Stomach (tissue), 9 donors: ENCODE results near the gene EDA. TPM values are rescaled to one million over a fixed set of nuclear protein-coding genes. Genes with fewer than 3 reads are reported as not detected.
"Not testable (repeated sequence)": the region's sequence is repeated elsewhere in the genome, so short reads cannot be mapped to it uniquely, and the experiment has no call there.

Experiments
- DNase-seq, 2 donors: peaks; one replicate each; pipeline versions ENCODE4 v3.0.0 to v3.0.0-alpha.2; 2013 to 2019
- H3K27ac ChIP-seq, 5 donors: fragments of 200-600 bp in 4 of 5; sonication (generic) in 4 of 5; one replicate each; pipeline ENCODE4 v1.5.1; 2013 to 2019; ENCODE audit warnings: mild to moderate bottlenecking in 1 of 5, moderate library complexity in 1 of 5
- H3K27me3 ChIP-seq, 3 donors: fragments of 200-600 bp; sonication (generic); one replicate each; pipeline ENCODE4 v1.5.1; 2017 to 2019; ENCODE audit warnings: mixed run types in 1 of 3
- H3K36me3 ChIP-seq, 4 donors: fragments of 200-600 bp; sonication (generic); 1 replicate in 3 of 4; 2 replicates in 1 of 4; pipeline ENCODE4 v1.5.1; 2016 to 2019
- H3K4me1 ChIP-seq, 4 donors: fragments of 200-600 bp; sonication (generic); one replicate each; pipeline ENCODE4 v1.5.1; 2016 to 2019
- H3K4me3 ChIP-seq, 4 donors: fragments of 200-600 bp; sonication (generic) in 3 of 4; one replicate each; pipeline ENCODE4 v1.5.1; 2016 to 2019; ENCODE audit warnings: mild to moderate bottlenecking in 1 of 4
- H3K9me3 ChIP-seq, 4 donors: fragments of 200-600 bp; sonication (generic); one replicate each; pipeline ENCODE4 v1.5.1; 2016 to 2019
- EP300 ChIP-seq: sonication (generic); formaldehyde crosslinking; IDR thresholded peaks from one replicate; pipeline ENCODE4 v1.6.1; 2017; ENCODE audit warnings: antibody characterized with exemption
- POLR2A ChIP-seq, 4 donors: fragments of 450-650 bp; IDR thresholded peaks; one replicate each; pipeline ENCODE4 v1.6.1; 2016; ENCODE audit warnings: antibody characterized with exemption in 4 of 4, control low read depth in 2 of 4, mild to moderate bottlenecking in 1 of 4, moderate library complexity in 1 of 4
- POLR2AphosphoS5 ChIP-seq, 3 donors: sonication (generic); formaldehyde crosslinking; IDR thresholded peaks; one replicate each; pipeline ENCODE4 v1.6.1; 2016; ENCODE audit warnings: antibody characterized with exemption in 3 of 3
- WGBS, 5 donors: extraction: QIAGEN DNeasy Blood & Tissue Kit in 3 of 5; methylation state at CpG; one replicate each; pipeline versions ENCODE4 v1.1.5 to v1.1.7; 2013 to 2018; 5-methylcytosine and 5-hydroxymethylcytosine counted together
- intact Hi-C: fragments of 100-400 bp; cut with DNase I; formaldehyde crosslinking; loops from one replicate; pipeline ENCODE4 v1.15.1; 2023; ENCODE audit warnings: low total_unique reads
- polyA plus RNA-seq, 3 donors: library from polyadenylated mRNA; stranded (reverse); fragments of 200-250 nt; gene quantifications; one replicate each; pipeline ENCODE4 v1.2.3, GENCODE V29; 2013
- total RNA-seq, 5 donors: library from RNA; depleted of rRNA; stranded (reverse); fragments of >200 nt; gene quantifications; one replicate each; pipeline versions ENCODE4 v1.1.0 to v1.2.3, GENCODE V29; 2014 to 2016
- TF ChIP-seq, protein P1 (sequence below), 7 experiments: fragments of 450-650 bp in 4 of 7; fragments of 200-600 bp in 3 of 7; sonication (generic) in 3 of 7; IDR thresholded peaks; one replicate each; pipeline ENCODE4 v1.5.1; 2016 to 2019; ENCODE audit warnings: antibody characterized with exemption in 7 of 7, control low read depth in 2 of 7, mild to moderate bottlenecking in 1 of 7
- donor health status: healthy with polysubstance abuse.
- donor health status: Bipolar disorder and iron deficiency.
- donor health status: healthy.

Gene EDA
- total and polyA plus RNA-seq, 8 donors: 1.6 to 26.1 (median 3.1) TPM; not detected in 1

DNA sequence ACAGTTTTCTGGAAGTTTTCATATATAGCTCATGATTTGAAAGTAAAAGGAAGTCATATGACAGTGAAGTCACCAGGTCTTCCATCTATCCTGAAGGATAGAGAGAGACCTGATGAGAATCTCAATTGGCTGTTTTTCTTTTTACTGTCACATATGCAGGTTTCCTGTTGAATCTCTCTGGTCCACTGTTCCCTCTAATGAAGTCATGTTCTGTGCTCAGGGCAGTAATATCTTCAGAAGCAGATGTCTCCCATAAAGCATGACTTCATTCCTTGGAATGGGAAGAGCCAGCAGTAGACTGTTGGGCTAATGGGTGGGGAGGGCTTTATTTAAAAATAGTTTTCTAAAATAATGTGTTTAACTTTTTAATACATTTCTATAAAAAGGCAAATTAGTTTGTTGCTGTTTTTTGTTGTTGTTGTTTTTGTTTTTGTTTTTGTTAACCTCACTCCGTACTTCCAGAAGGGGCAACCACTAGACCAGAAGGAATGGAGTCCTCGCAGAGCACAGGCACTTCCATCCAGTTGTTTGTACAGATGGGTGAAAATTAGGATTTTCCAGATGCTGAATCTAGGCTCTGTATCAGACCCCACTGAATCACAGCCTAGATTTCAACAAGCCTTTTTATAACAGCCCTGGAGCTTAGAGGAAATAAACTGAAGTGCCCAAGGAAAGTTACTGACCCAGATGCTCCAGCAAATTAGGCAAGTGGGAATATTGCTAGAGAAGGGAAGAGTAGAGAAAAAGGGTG, 379.6 kb downstream of the EDA start:
- peaks cover 0 to 4% (median 0%) of the 10 kb centered on the region in 4 donors for H3K4me1 ChIP-seq
- no peak overlapping the region for H3K27ac ChIP-seq
- H3K9me3 ChIP-seq: peaks cover 0 to 12% (median 4%) of the 10 kb centered on the region in 4 donors
- DNase-seq: peak in 1 of 2 donors; percentile 6
- intact Hi-C loops: no loop called here
- H3K36me3 ChIP-seq: no peaks in the 10 kb centered on the region
- H3K27me3 ChIP-seq: no peaks in the 10 kb centered on the region
- TF ChIP-seq, protein P1, sequence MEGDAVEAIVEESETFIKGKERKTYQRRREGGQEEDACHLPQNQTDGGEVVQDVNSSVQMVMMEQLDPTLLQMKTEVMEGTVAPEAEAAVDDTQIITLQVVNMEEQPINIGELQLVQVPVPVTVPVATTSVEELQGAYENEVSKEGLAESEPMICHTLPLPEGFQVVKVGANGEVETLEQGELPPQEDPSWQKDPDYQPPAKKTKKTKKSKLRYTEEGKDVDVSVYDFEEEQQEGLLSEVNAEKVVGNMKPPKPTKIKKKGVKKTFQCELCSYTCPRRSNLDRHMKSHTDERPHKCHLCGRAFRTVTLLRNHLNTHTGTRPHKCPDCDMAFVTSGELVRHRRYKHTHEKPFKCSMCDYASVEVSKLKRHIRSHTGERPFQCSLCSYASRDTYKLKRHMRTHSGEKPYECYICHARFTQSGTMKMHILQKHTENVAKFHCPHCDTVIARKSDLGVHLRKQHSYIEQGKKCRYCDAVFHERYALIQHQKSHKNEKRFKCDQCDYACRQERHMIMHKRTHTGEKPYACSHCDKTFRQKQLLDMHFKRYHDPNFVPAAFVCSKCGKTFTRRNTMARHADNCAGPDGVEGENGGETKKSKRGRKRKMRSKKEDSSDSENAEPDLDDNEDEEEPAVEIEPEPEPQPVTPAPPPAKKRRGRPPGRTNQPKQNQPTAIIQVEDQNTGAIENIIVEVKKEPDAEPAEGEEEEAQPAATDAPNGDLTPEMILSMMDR (IDR thresholded peaks at IDR 0.05): no peak
- TF ChIP-seq EP300 (no peak), POLR2AphosphoS5 (IDR thresholded peaks at IDR 0.05) (no peak), POLR2A (IDR thresholded peaks at IDR 0.05) (no peak)
- 62 to 92% (median 74%) methylated on average over 2 of the region's 2 CpGs for WGBS, 5 donors
- H3K4me3 ChIP-seq: no peak overlapping the region

DNA sequence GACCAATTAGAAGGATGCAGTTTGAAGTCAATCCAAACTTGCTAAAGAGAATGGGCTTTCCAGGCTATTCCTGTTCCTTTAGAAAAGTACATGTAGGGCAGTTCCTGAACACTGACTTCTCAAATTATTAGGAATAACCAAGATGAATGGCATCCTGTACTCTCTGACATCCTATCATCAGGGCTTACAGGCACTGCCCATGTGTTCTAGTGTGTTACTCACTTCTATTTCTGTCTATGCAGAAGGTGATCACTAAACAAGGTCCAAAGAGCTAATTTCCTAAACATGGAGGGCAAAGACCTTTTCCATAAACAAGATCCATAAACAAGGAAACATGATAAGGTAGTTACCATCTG, 380.2 kb downstream of the EDA start:
- H3K9me3 ChIP-seq: peaks cover 0 to 12% (median 4%) of the 10 kb centered on the region in 4 donors
- H3K27me3 ChIP-seq: no peaks in the 10 kb centered on the region
- H3K4me1 ChIP-seq: peaks cover 0 to 4% (median 0%) of the 10 kb centered on the region in 4 donors
- no peak overlapping the region for H3K4me3 ChIP-seq
- intact Hi-C loops: no loop called here
- no peaks in the 10 kb centered on the region for H3K36me3 ChIP-seq
- TF ChIP-seq POLR2A (IDR thresholded peaks at IDR 0.05): no peak
- H3K27ac ChIP-seq: no peak overlapping the region
- no peak for DNase-seq

DNA sequence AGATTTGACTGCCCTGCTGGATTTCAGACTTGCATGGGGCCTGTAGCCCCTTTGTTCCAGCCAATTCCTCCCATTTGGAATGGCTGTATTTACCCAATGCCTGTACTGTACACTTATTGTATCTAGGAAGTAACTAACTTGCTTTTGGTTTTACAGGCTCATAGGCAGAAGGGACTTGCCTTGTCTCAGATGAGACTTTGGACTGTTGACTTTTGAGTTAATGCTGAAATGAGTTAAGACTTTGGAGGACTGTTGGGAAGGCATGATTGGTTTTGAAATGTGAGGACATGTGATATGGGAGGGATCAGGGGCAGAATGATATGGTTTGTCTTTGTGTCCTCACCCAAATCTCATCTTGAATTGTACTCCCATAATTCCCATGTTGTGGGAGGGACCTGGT, 382.4 kb downstream of the EDA start:
- H3K27ac ChIP-seq, intact Hi-C loops, H3K36me3 ChIP-seq, H3K4me1 ChIP-seq, H3K4me3 ChIP-seq, DNase-seq, H3K27me3 ChIP-seq: not testable (repeated sequence)
- H3K9me3 ChIP-seq: peaks cover 0 to 12% (median 4%) of the 10 kb centered on the region in 4 donors

DNA sequence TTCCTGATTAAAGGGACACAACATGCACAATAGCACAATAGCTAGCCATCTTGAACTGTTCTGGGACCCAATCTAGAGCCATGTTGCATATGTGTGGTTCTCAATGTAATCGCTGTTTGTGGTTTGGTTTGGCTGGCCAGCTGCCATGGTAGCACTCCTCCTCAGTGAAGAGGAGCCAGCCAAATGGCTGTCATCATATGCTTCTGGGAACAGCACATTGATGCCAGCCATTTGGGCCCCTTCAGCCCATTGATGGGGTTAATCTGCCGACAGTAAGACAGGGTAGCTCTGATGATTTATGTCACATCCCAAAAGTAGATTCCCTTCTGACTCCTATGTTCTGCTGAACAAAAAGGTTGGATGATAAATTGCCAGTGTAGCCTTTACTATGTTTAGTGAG, 385.4 kb downstream of the EDA start:
- no peaks in the 10 kb centered on the region for H3K36me3 ChIP-seq
- H3K4me3 ChIP-seq: no peak overlapping the region
- H3K4me1 ChIP-seq: no peaks in the 10 kb centered on the region
- peaks cover 0 to 12% (median 4%) of the 10 kb centered on the region in 4 donors for H3K9me3 ChIP-seq
- no peak overlapping the region for H3K27ac ChIP-seq
- WGBS, 5 donors: 64 to 88% (median 81%) methylated on average over 2 of the region's 2 CpGs
- DNase-seq: no peak
- H3K27me3 ChIP-seq: no peaks in the 10 kb centered on the region
- intact Hi-C loops: no loop called here
- TF ChIP-seq EP300: no peak
- TF ChIP-seq, protein P1 (IDR thresholded peaks at IDR 0.05): no peak
- no peak for TF ChIP-seq POLR2A (IDR thresholded peaks at IDR 0.05)
- no peak for TF ChIP-seq POLR2AphosphoS5 (IDR thresholded peaks at IDR 0.05)

DNA sequence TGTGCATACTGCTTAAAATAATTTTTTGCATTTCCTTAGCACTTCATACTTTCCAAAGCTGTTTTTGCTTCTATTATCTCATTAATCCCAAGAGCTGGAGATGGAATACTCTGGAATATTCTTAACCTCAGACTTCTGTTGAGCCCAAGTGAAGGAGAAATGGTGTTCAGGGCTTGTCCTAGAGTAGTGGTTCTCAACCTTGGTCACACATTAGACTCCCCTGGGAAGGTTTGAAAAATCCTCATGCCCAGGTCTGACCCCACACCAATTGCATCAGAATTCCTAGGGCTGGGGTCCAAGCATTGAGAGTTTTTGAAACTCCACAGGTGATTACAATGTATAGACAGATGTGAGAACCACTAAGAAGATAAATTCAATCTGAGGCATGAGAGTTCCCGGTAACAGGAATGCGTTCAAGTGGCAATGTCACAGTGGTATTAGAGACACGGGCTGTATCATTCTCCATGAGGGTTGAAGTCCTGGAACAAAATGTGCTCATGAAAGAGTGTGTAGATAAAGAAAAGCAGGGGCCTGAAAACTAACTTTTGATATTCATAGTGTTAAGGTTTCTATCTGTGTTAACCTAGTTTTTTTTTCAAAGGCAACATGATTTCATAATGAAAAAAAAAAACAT, 385.9 kb downstream of the EDA start:
- DNase-seq: no peak
- peaks cover 0 to 10% (median 4%) of the 10 kb centered on the region in 4 donors for H3K9me3 ChIP-seq
- intact Hi-C loops: no loop called here
- no peaks in the 10 kb centered on the region for H3K36me3 ChIP-seq
- no peaks in the 10 kb centered on the region for H3K27me3 ChIP-seq
- TF ChIP-seq POLR2A (IDR thresholded peaks at IDR 0.05): no peak
- TF ChIP-seq POLR2AphosphoS5 (IDR thresholded peaks at IDR 0.05): no peak
- no peak for TF ChIP-seq EP300
- TF ChIP-seq, protein P1 (IDR thresholded peaks at IDR 0.05): no peak
- no peak overlapping the region for H3K4me3 ChIP-seq
- no peak overlapping the region for H3K27ac ChIP-seq
- H3K4me1 ChIP-seq: no peaks in the 10 kb centered on the region
- 74 to 85% (median 80%) methylated on average over 3 of the region's 3 CpGs for WGBS, 5 donors
